Hepatocyte (in vitro differentiated cells): ENCODE data around the gene ATXN10. TPM values are rescaled to one million over a fixed set of nuclear protein-coding genes. Genes with fewer than 3 reads are reported as not detected.

Experiments used
- DNase-seq: peaks from one replicate; pipeline ENCODE4 v3.0.0-alpha.2; 2016; ENCODE audit warnings: low spot score
- H2AFZ ChIP-seq: fragments of 200-600 bp; sonication (generic); 2 replicates; pipeline ENCODE4 v1.6.0; 2016; ENCODE audit warnings: antibody characterized with exemption, mild to moderate bottlenecking
- H3K27ac ChIP-seq: fragments of 200-600 bp; sonication (generic); 2 replicates; pipeline ENCODE4 v1.5.1; 2016; ENCODE audit warnings: mild to moderate bottlenecking
- H3K27me3 ChIP-seq: fragments of 200-600 bp; sonication (generic); 2 replicates; pipeline ENCODE4 v1.6.1; 2016
- H3K36me3 ChIP-seq: fragments of 200-600 bp; sonication (generic); replicated peaks from 2 replicates; pipeline ENCODE4 v1.5.1; 2016; ENCODE audit warnings: low read depth; ENCODE audit not compliant: insufficient read depth
- H3K4me1 ChIP-seq: fragments of 200-600 bp; sonication (generic); 2 replicates; pipeline ENCODE4 v1.5.1; 2016; ENCODE audit warnings: mild to moderate bottlenecking, moderate library complexity; ENCODE audit not compliant: insufficient read depth
- H3K4me2 ChIP-seq: fragments of 200-600 bp; sonication (generic); 2 replicates; pipeline ENCODE4 v1.6.0; 2016
- H3K4me3 ChIP-seq: fragments of 200-600 bp; sonication (generic); 2 replicates; pipeline ENCODE4 v1.5.1; 2016; ENCODE audit warnings: mild to moderate bottlenecking
- H3K79me2 ChIP-seq: fragments of 200-600 bp; sonication (generic); 2 replicates; pipeline ENCODE4 v1.6.0; 2017; ENCODE audit warnings: mild to moderate bottlenecking
- H3K9me2 ChIP-seq: fragments of 200-600 bp; sonication (generic); replicated peaks from 2 replicates; pipeline ENCODE4 v1.6.0; 2017; ENCODE audit warnings: mild to moderate bottlenecking; ENCODE audit not compliant: insufficient read depth
- H3K9me3 ChIP-seq: fragments of 200-600 bp; sonication (generic); 2 replicates; pipeline ENCODE4 v1.5.1; 2016; ENCODE audit warnings: low read depth, mild to moderate bottlenecking
- H4K20me1 ChIP-seq: fragments of 200-600 bp; sonication (generic); 2 replicates; pipeline ENCODE4 v1.6.0; 2016; ENCODE audit warnings: mild to moderate bottlenecking; ENCODE audit not compliant: insufficient read depth, poor library complexity, severe bottlenecking
- EZH2 ChIP-seq: fragments of 200-600 bp; sonication (generic); IDR thresholded peaks from 2 replicates; pipeline ENCODE4 v1.6.1; 2016; ENCODE audit warnings: antibody characterized with exemption, mild to moderate bottlenecking, borderline replicate concordance
- EZH2phosphoT487 ChIP-seq: fragments of 200-600 bp; sonication (generic); IDR thresholded peaks from one replicate; pipeline ENCODE4 v1.6.1; 2018; ENCODE audit warnings: antibody characterized with exemption, mild to moderate bottlenecking, low read depth, moderate library complexity; ENCODE audit not compliant: unreplicated experiment, severe bottlenecking
- WGBS: methylation state at CpG from one replicate; pipeline ENCODE4 v1.1.6; 2016; ENCODE audit warnings: low lambda C conversion rate; ENCODE audit errors: missing lambda C conversion rate; 5-methylcytosine and 5-hydroxymethylcytosine counted together
- polyA plus RNA-seq: library from polyadenylated mRNA; unstranded; fragments of >200 nt; fragmentation: Nextera tagmentation; extraction: Ambion mirVana; gene quantifications from 2 replicates; pipeline ENCODE4 v1.2.1, GENCODE V29; 2016
- total RNA-seq: library from RNA; depleted of rRNA; stranded (reverse); fragments of >200 nt; gene quantifications from 2 replicates; pipeline ENCODE4 v1.2.3, GENCODE V29; 2014
- TF ChIP-seq, protein P1 (sequence below): fragments of 200-600 bp; sonication (generic); IDR thresholded peaks from 2 replicates; pipeline ENCODE4 v1.5.1; 2016; ENCODE audit warnings: antibody characterized with exemption, mild to moderate bottlenecking; ENCODE audit not compliant: poor library complexity

ATXN10 gene
- total and polyA plus RNA-seq, 2 experiments from 2014 or later: 141 to 186 TPM

DNA sequence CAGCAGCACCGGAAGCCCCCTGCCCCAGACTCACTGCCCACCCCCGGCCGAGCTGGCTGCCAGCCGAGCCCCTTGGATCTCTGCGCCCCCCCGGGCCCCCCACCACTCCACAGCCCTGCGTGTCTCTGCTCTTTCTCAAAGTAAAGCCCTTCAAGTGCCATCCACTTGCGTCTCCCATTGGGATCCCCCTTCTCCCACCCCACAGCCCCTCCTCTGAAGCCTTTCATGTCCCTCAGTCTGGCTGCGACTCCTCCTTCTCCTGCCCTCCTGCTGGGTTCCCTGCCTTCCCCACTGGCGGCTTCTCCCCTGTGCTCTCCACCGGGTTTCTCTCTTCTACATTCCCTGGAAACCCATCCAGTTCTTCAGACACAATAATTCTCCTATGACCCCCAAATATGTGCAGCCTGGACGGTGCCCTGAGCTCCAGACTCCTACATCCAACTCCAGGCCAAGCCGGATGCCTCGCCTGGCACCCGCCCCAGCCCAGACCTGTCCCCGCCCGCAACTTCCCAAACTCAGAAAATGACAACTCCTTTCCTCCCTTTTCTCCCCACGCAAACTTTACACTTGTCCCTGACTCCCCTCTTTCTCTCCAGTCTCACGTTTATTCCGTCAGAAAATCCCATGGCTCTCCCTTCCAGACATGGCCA lies 196.4 kb downstream of the ATXN10 start:
- Histone ChIP-seq H2AFZ (no peak overlapping the region), H3K27me3 (peaks cover 54% of the 10 kb centered on the region), H3K79me2 (no peaks in the 10 kb centered on the region), H3K27ac (no peak overlapping the region), H3K36me3 (no peaks in the 10 kb centered on the region), H3K9me2 (no peaks in the 10 kb centered on the region), H3K4me3 (no peak overlapping the region), H4K20me1 (no peaks in the 10 kb centered on the region), H3K4me2 (peak overlapping the region; percentile 92), H3K9me3 (peaks cover under 1% of the 10 kb centered on the region), H3K4me1 (peaks cover 19% of the 10 kb centered on the region)
- DNase-seq: no peak
- 54% methylated on average over 12 of the region's 20 CpGs for WGBS
- TF ChIP-seq EZH2phosphoT487 (no peak), EZH2 (no peak)
- TF ChIP-seq, protein P1, sequence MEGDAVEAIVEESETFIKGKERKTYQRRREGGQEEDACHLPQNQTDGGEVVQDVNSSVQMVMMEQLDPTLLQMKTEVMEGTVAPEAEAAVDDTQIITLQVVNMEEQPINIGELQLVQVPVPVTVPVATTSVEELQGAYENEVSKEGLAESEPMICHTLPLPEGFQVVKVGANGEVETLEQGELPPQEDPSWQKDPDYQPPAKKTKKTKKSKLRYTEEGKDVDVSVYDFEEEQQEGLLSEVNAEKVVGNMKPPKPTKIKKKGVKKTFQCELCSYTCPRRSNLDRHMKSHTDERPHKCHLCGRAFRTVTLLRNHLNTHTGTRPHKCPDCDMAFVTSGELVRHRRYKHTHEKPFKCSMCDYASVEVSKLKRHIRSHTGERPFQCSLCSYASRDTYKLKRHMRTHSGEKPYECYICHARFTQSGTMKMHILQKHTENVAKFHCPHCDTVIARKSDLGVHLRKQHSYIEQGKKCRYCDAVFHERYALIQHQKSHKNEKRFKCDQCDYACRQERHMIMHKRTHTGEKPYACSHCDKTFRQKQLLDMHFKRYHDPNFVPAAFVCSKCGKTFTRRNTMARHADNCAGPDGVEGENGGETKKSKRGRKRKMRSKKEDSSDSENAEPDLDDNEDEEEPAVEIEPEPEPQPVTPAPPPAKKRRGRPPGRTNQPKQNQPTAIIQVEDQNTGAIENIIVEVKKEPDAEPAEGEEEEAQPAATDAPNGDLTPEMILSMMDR: no peak

DNA sequence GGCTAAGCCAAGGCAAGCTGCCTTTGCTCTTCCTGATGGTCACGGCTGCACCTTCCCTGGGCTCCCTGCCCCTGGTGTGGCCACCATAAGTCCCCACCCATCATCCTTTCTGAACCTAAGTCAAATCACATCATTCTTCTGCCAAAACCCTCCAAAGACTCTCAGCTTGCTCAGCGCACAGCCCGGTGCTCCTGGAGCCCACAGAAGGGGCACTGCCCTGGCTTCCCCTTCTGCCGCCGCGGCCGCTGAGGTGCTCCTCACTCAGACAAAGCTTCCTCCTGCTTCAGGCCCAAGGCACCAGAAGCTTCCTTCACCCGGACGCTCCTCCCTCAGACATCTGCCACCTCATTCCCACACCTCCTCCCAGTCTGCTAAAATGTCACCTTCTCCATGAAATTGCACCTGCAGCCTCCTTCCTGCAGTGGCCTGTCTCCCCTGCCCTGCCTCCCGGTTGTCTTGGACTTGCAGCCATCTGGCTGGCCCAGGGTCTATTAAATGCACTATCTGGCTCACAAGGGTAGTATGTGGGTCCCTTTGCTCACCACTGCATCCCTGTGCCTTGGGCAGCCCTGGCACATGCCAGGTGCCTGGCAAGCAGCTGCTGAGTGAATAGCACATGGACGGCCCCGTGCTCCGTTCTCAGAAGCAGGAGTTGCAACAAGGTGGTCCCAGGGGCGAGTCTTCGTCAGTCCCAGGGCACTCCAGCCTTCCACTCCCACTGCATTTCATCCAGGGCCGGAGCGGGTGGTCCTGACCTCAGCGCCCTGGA lies 197.1 kb downstream of the ATXN10 start:
- Histone ChIP-seq H4K20me1 (no peaks in the 10 kb centered on the region), H3K9me3 (peaks cover 7% of the 10 kb centered on the region), H3K79me2 (no peaks in the 10 kb centered on the region), H2AFZ (no peak overlapping the region), H3K27ac (no peak overlapping the region), H3K4me1 (peaks cover 18% of the 10 kb centered on the region), H3K4me3 (no peak overlapping the region), H3K9me2 (no peaks in the 10 kb centered on the region), H3K27me3 (peaks cover 54% of the 10 kb centered on the region), H3K36me3 (no peaks in the 10 kb centered on the region), H3K4me2 (no peak overlapping the region)
- 87% methylated on average over 18 of the region's 18 CpGs for WGBS
- no peak for DNase-seq
- TF ChIP-seq EZH2phosphoT487 (no peak), EZH2 (no peak)
- TF ChIP-seq, protein P1: no peak

DNA sequence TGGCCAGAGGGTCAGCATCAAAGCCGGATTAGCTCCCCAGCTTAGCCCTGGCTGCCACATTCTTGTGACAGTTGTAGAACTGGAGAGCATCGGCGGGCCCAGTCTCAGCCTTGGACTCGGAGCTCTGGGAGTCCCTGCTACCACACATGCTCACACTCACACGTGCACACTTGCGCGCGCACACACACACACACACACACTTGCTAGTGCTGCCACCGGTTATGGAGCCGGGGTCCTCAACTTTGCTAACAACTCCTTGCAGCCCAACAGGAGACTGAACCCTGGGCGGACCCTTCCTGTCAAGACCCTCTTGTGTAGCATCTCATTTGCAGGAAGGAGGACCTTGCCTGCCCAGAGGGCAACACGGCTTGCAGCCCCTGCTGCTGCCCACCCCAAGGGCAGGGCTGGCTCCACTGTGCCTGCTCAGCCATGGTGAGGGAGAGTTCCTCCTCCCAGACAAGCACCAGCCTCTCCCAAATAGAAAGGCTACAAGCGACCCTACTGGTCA lies 197.8 kb downstream of the ATXN10 start:
- TF ChIP-seq EZH2phosphoT487: no peak
- no peak for TF ChIP-seq EZH2
- TF ChIP-seq, protein P1: no peak
- peaks cover 15% of the 10 kb centered on the region for H3K4me1 ChIP-seq
- H3K4me3 ChIP-seq: no peak overlapping the region
- no peak overlapping the region for H3K27ac ChIP-seq
- peaks cover 54% of the 10 kb centered on the region for H3K27me3 ChIP-seq
- no peaks in the 10 kb centered on the region for H3K9me2 ChIP-seq
- H4K20me1 ChIP-seq: no peaks in the 10 kb centered on the region
- 87% methylated on average over 13 of the region's 13 CpGs for WGBS
- no peak overlapping the region for H3K4me2 ChIP-seq
- no peak overlapping the region for H2AFZ ChIP-seq
- no peak for DNase-seq
- H3K36me3 ChIP-seq: no peaks in the 10 kb centered on the region
- no peaks in the 10 kb centered on the region for H3K79me2 ChIP-seq
- H3K9me3 ChIP-seq: peaks cover 7% of the 10 kb centered on the region
